K562 (cell line): ENCODE results near the gene INSIG1. TPM values are rescaled to one million over a fixed set of nuclear protein-coding genes. Genes with fewer than 3 reads are reported as not detected.

Experiments
- EHMT2 ChIP-seq: fragments of 450-650 bp; IDR thresholded peaks from 2 replicates; pipeline ENCODE4 v1.6.1; 2018; ENCODE audit warnings: antibody characterized with exemption
- FOXA3 ChIP-seq, 2 experiments: fragments of 450-650 bp in 1 of 2; sonication (generic) in 1 of 2; formaldehyde crosslinking; IDR thresholded peaks in 1 of 2; conservative IDR thresholded peaks in 1 of 2; 2 replicates each; pipeline versions ENCODE4 v1.4.0 to v1.8.0; 2020 to 2022; ENCODE audit warnings: mild to moderate bottlenecking in 2 of 2, missing genetic modification reagents in 1 of 2
- IRF2 ChIP-seq: sonication (generic); formaldehyde crosslinking; IDR thresholded peaks from 2 replicates; pipeline ENCODE4 v1.8.1; 2022; ENCODE audit warnings: mild to moderate bottlenecking, missing genetic modification reagents
- MAFG ChIP-seq: fragments of 450-650 bp; conservative IDR thresholded peaks from 2 replicates; pipeline ENCODE4 v1.6.1; 2016; ENCODE audit warnings: missing genetic modification characterization, missing compliant biosample characterization
- NFE2 ChIP-seq: IDR thresholded peaks from 2 replicates; pipeline ENCODE4 v1.6.1; 2014; ENCODE audit warnings: antibody characterized with exemption, low read depth
- PHF20 ChIP-seq: fragments of 450-650 bp; IDR thresholded peaks from 2 replicates; pipeline ENCODE4 v1.6.1; 2018; ENCODE audit not compliant: partially characterized antibody
- PML ChIP-seq: IDR thresholded peaks from 2 replicates; pipeline ENCODE4 v1.6.1; 2012; ENCODE audit warnings: low read length, inconsistent platforms
- POLR2G ChIP-seq: fragments of 200-400 bp; formaldehyde crosslinking; IDR thresholded peaks from 2 replicates; pipeline ENCODE4 v1.6.1; 2017; ENCODE audit warnings: low read depth, mild to moderate bottlenecking, antibody characterized with exemption, low read length, moderate library complexity
- SMC3 ChIP-seq: conservative IDR thresholded peaks from 2 replicates; pipeline ENCODE4 v1.6.1; 2011; ENCODE audit warnings: low read depth, low read length, improper control_type of control experiment; ENCODE audit not compliant: insufficient read depth
- SRSF7 ChIP-seq: fragments of 200-400 bp; formaldehyde crosslinking; optimal IDR thresholded peaks from 2 replicates; pipeline ENCODE3; 2017; ENCODE audit warnings: mild to moderate bottlenecking, low read depth, low read length
- ZNF41 ChIP-seq: fragments of 250-450 bp; sonication (Bioruptor Pico); conservative IDR thresholded peaks from 2 replicates; pipeline ENCODE4 v1.4.0; 2020; ENCODE audit warnings: mild to moderate bottlenecking
- polyA plus RNA-seq, 8 experiments: library from polyadenylated mRNA; depleted of rRNA in 4 of 8; stranded (reverse) in 5 of 8; unstranded in 3 of 8; fragments of >200 nt; fragmentation: Nextera tagmentation in 2 of 8; fragmentation: Illumina TruSeq in 1 of 8; extraction: Ambion mirVana in 2 of 8; extraction: Trizol in 1 of 8; gene quantifications; 2 replicates each; pipeline versions ENCODE4 v1.2.1 to v1.2.3, GENCODE V29; 2011 to 2014; ENCODE audit warnings: inconsistent platforms in 1 of 8, missing spikeins in 1 of 8
- total RNA-seq, 7 experiments: library from RNA; depleted of rRNA in 6 of 7; stranded (reverse); fragments of >200 nt in 6 of 7; fragmentation: Illumina TruSeq in 2 of 7; extraction: Trizol in 2 of 7; gene quantifications; 2 replicates each; pipeline versions ENCODE4 v1.2.1 to v1.2.3, GENCODE V29; 2011 to 2021; ENCODE audit warnings: low replicate concordance in 1 of 7
- TF ChIP-seq, protein P1 (sequence below): fragments of 250-450 bp; sonication (Bioruptor Pico); IDR thresholded peaks from 2 replicates; pipeline ENCODE4 v1.5.1; 2021; ENCODE audit warnings: mild to moderate bottlenecking
- TF ChIP-seq, protein P2 (sequence below): fragments of 200-400 bp; formaldehyde crosslinking; IDR thresholded peaks from 2 replicates; pipeline ENCODE4 v1.6.1; 2017; ENCODE audit warnings: mild to moderate bottlenecking, low read depth, low read length, moderate library complexity
- TF ChIP-seq, protein P3 (sequence below): sonication (generic); formaldehyde crosslinking; IDR thresholded peaks from 2 replicates; pipeline ENCODE4 v1.8.0; 2022; ENCODE audit warnings: missing genetic modification reagents, mild to moderate bottlenecking, moderate library complexity, borderline replicate concordance
- TF ChIP-seq, protein P4 (sequence below): sonication (generic); formaldehyde crosslinking; IDR thresholded peaks from 2 replicates; pipeline ENCODE4 v1.8.1; 2022; ENCODE audit warnings: missing genetic modification reagents
- TF ChIP-seq, protein P5 (sequence below): fragments of 450-650 bp; conservative IDR thresholded peaks from 2 replicates; pipeline ENCODE4 v1.6.1; 2016; ENCODE audit warnings: missing genetic modification characterization, low read depth, mild to moderate bottlenecking, control low read depth, missing compliant biosample characterization
- TF ChIP-seq, protein P6 (sequence below): IDR thresholded peaks from 2 replicates; pipeline ENCODE4 v1.6.1; 2012; ENCODE audit warnings: low read depth, low read length, improper control_type of control experiment, borderline replicate concordance

INSIG1 gene
- total and polyA plus RNA-seq, 9 of the 15 experiments (the other 6 are each of a cell fraction or from before 2014, with no cell fraction given) = 57.1 to 787 (median 238) TPM

DNA sequence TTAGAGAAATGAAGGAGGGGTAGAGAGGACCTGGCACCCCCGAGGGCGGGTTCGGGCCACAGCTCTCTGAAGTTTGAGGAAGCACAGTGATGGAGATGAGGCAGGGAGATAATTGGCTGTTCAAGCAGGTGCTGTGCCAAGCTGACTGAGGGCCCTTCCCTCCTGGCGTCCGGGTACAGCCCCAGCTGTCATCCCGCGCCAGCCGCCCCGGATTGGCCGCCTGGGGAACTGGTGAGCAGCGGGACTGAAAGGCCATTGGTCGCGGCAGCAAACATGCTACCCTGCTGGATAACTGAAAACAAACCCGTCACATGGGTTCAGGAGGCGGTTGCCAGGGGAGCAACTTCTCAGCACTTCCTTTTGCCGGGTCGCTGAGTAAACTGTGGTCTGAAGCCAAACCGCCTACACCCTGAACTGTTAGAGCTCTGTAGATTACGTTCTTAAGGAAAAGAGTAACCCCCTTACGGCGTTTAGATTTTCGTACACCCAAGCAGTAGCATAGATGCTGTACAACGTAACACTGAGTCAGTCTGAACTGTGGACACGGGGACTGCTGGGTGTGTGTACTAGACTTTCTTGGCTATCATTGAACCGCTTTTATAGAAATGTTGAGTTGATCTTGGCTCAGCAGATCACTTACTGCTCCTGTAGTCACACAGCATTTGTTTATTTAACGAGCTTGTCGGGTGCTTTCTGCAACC lies 1.3 kb downstream of the INSIG1 start (continued):
- no peak for TF ChIP-seq MAFG (tag)
- TF ChIP-seq, protein P1, sequence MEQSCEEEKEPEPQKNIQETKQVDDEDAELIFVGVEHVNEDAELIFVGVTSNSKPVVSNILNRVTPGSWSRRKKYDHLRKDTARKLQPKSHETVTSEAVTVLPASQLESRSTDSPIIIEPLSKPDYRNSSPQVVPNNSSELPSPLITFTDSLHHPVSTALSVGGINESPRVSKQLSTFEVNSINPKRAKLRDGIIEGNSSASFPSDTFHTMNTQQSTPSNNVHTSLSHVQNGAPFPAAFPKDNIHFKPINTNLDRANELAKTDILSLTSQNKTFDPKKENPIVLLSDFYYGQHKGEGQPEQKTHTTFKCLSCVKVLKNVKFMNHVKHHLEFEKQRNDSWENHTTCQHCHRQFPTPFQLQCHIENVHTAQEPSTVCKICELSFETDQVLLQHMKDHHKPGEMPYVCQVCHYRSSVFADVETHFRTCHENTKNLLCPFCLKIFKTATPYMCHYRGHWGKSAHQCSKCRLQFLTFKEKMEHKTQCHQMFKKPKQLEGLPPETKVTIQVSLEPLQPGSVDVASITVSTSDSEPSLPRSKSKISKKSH (CRISPR knock-in tag) = no peak
- no peak for TF ChIP-seq SRSF7
- no peak for TF ChIP-seq NFE2
- TF ChIP-seq, protein P2, sequence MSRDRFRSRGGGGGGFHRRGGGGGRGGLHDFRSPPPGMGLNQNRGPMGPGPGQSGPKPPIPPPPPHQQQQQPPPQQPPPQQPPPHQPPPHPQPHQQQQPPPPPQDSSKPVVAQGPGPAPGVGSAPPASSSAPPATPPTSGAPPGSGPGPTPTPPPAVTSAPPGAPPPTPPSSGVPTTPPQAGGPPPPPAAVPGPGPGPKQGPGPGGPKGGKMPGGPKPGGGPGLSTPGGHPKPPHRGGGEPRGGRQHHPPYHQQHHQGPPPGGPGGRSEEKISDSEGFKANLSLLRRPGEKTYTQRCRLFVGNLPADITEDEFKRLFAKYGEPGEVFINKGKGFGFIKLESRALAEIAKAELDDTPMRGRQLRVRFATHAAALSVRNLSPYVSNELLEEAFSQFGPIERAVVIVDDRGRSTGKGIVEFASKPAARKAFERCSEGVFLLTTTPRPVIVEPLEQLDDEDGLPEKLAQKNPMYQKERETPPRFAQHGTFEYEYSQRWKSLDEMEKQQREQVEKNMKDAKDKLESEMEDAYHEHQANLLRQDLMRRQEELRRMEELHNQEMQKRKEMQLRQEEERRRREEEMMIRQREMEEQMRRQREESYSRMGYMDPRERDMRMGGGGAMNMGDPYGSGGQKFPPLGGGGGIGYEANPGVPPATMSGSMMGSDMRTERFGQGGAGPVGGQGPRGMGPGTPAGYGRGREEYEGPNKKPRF = no peak
- no peak; the same call in 1 of the 2 replicates for TF ChIP-seq PML
- no peak for TF ChIP-seq IRF2 (CRISPR knock-in tag)
- TF ChIP-seq POLR2G = no peak
- TF ChIP-seq, protein P3, sequence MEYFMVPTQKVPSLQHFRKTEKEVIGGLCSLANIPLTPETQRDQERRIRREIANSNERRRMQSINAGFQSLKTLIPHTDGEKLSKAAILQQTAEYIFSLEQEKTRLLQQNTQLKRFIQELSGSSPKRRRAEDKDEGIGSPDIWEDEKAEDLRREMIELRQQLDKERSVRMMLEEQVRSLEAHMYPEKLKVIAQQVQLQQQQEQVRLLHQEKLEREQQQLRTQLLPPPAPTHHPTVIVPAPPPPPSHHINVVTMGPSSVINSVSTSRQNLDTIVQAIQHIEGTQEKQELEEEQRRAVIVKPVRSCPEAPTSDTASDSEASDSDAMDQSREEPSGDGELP (CRISPR knock-in tag) = peak; percentile 95
- no peak for TF ChIP-seq PHF20
- TF ChIP-seq ZNF41 (CRISPR knock-in tag) = no peak
- TF ChIP-seq, protein P4, sequence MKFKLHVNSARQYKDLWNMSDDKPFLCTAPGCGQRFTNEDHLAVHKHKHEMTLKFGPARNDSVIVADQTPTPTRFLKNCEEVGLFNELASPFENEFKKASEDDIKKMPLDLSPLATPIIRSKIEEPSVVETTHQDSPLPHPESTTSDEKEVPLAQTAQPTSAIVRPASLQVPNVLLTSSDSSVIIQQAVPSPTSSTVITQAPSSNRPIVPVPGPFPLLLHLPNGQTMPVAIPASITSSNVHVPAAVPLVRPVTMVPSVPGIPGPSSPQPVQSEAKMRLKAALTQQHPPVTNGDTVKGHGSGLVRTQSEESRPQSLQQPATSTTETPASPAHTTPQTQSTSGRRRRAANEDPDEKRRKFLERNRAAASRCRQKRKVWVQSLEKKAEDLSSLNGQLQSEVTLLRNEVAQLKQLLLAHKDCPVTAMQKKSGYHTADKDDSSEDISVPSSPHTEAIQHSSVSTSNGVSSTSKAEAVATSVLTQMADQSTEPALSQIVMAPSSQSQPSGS (CRISPR knock-in tag) = no peak
- no peak for TF ChIP-seq EHMT2
- TF ChIP-seq FOXA3 (CRISPR knock-in tag; conservative IDR thresholded peaks at IDR 0.05 in 1 of 2, IDR thresholded peaks at IDR 0.05 in 1 of 2) = peak in 1 of 2 experiments; percentile 60; a peak in 2 of 4 replicates
- TF ChIP-seq, protein P5, sequence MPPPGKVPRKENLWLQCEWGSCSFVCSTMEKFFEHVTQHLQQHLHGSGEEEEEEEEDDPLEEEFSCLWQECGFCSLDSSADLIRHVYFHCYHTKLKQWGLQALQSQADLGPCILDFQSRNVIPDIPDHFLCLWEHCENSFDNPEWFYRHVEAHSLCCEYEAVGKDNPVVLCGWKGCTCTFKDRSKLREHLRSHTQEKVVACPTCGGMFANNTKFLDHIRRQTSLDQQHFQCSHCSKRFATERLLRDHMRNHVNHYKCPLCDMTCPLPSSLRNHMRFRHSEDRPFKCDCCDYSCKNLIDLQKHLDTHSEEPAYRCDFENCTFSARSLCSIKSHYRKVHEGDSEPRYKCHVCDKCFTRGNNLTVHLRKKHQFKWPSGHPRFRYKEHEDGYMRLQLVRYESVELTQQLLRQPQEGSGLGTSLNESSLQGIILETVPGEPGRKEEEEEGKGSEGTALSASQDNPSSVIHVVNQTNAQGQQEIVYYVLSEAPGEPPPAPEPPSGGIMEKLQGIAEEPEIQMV (tag) = no peak
- TF ChIP-seq SMC3 = no peak
- TF ChIP-seq, protein P6, sequence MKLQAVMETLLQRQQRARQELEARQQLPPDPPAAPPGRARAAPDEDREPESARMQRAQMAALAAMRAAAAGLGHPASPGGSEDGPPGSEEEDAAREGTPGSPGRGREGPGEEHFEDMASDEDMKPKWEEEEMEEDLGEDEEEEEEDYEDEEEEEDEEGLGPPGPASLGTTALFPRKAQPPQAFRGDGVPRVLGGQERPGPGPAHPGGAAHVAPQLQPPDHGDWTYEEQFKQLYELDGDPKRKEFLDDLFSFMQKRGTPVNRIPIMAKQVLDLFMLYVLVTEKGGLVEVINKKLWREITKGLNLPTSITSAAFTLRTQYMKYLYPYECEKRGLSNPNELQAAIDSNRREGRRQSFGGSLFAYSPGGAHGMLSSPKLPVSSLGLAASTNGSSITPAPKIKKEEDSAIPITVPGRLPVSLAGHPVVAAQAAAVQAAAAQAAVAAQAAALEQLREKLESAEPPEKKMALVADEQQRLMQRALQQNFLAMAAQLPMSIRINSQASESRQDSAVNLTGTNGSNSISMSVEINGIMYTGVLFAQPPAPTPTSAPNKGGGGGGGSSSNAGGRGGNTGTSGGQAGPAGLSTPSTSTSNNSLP = no peak
